KG1 (cell line): ENCODE measurements around the gene ICAM2.
"Not testable (repeated sequence)": the region's sequence is repeated elsewhere in the genome, so short reads cannot be mapped to it uniquely, and the experiment has no call there.

Source experiments
- DNase-seq: peaks from one replicate; lab custom pipeline; 2025; lab: John Stamatoyannopoulos, UW

Gene ICAM2

DNA sequence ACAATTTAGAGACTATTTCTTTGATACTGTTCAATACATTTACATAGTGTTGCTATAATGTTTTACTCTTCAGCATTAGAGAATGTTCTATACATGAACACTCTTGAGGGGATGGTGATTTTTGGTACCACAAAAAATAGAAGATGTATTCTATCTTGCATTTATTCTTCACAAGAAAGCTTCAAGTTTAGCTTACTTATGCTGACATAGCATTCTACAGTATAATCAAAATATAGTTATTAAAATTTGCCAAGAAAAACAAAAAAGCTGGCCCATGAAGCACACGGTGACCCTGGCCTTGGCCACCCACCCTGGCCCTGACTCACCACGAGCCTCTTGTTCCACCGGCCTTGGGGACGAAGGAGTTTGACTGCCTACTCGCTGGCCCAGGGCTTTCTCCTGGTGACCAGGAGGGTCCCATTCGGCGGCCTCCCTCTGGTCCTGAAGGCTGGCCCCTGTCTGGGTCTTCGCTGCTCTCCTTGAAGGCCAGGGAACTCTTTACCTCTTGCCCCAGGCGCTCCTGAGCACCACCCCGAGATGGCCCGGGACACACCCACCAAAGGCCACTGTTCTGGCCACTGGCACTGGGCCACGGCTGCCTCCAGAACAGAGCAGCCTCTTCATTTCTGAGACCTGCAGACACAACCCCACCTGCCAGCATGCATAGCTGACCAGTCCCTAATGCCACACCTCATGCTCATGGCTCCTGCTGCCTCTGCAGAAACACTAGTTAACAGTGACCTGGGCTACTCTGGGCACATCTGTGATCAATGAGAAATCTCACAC, 22.5 kb upstream of the ICAM2 start:
- no peak for DNase-seq

DNA sequence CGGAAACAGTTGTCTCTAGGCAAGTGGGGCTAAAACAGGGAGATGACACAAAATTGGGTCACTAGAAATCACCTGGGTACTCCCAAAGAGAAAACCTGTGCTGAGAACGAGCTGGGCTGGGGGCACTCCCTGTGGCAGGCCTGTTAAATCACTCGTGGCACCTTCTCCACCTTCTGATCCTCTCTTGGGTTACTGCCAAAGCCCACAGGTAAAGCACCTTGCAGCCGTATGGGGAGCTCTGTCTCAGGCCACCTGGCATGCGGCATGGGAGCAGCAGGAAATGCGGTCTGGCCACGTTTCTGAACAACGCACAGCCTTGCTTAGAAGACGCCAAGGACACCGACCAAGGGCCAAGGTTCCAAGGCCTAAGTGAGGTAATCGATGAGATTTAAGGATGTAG, 21.5 kb upstream of the ICAM2 start:
- DNase-seq, result no peak

DNA sequence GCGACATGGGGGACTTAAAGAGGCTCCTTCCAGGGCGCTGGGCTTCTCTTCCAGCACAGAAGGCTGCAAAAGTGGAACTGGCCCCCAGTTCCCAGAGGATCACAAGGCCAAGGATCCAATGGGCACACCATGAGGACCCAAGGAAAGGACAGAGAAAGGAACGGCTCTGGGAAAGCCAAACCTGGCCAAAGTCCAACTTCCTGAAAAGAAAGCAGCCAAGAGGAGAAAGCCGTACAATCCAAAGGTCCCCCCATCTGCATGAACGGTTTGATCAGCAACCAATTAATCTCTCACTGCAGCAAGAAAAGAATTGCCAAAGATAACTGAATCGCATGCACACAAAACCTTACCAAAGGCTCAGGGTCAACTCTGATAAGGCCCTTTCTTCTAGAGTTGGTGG, 19.8 kb upstream of the ICAM2 start:
- no peak for DNase-seq

DNA sequence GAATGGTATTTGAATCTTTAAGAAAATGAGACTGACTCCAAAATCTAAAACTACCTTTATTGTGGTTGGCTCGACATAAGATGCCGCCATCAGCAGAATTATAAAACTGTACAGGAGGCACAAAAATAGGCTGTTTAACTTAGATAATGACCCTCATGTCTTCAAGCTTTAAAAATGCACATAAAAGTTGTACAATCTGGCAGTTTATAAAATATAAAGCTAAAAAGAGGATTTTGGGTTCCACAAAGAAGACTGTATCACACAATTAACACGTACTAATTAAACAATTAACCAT, 18.6 kb upstream of the ICAM2 start:
- no peak for DNase-seq

DNA sequence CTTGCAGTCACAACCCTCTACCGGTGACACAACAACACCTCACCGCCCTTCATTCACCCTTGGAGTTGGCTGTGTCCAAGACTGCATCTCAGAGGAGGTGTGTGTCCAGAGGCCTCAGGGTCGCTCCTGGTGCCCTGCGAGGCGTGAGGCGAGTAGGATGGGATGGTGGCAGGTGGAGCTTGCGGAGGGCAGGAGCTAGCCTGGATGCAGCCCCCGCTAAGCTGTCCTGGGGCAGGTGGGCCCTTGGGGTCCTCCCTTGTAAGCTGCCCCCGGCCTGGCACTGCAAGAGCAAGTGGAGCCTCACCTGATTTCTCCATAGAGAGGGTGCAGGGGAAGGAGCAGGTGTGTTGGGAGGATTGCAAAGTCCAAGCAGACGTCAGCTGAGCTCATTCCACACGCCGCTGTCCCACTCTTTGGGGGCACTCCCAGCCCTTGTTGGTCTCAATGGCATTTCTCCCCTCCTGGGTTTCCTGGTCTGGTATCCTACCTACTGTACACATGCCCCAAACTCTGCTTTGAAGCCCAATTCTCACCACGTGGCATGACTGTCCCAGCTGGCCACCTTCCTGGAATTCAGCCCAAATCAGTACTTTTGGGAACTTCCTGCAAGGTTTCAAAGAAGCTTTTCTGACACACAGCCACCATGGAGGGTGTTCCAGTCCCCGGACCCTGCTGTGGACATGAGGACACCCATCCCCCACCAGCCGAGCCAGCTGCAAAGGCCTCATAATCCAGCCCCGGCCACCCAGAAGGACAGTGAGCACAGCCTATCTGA, 18.1 kb upstream of the ICAM2 start:
- DNase-seq, result no peak

DNA sequence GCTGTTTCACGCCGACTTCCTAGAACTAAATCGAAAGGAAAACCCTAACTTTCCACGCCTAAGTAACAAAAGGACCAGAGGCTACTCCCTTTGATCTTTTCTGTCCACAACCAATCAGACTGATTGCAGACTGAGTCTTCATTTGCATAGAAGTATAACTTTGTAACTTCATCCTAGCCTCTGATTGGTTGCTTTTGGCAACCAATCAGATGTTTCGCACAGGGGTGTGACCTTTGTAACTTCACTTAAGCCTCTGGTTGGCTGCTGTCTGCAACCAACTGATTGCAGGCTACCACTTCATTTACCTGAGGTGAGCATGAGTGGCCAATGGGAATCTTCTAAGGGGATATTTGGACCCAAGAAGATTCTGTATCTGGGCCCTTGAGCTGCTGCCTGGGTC, 17.4 kb upstream of the ICAM2 start:
- DNase-seq, result no peak

DNA sequence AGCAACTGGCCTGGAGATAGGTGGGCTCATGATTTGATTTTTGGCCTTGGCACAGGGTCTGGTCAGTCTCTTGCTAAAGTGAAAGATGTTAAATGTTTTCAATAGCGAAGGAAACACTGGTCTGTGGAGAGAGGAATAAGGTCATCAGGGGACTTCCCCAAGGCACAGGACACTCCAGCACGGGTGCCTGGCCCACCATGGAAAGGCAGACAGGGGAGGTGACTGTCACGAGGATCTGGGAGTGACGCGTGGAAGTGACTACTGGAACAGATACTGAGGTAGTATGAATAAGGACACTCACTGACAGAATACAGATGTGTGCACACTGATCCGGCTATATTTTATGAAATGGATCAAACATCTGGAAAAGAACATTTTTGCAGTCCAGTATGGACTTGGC, 16.7 kb upstream of the ICAM2 start:
- DNase-seq, result no peak

DNA sequence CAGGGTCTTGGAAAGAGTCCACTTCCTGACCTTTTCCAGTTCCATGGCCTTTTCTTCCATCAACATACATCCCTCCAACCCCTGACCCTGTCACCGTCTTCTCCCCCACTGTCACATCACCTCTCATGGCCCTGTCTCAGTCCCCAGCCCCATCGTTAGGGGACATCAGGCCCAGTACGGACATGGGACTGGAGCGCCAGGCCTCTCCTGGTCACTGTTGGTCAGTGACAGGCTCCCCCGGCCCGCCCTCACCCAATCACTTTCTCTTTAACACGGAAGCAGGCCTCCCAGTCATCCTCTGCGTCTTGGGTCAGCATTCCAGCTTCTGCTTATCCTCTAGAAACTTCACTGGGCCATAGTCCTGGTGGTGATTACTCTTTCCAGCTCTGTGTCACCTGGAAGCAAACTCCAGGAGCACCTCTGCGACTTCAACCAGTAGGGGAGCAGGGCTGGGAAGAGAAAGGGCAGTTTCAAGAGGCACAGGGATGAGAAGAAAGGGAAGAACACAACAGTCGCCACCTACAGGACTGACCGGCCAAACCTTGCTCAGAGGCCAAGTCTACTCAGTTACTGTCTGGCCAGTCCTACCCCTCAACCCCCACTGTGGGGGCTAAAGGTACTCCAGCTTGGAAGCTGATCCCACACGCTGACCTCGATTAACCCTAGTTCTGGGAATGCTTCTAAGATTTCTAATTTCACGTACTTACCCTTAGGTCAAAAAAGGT, 15.9 kb upstream of the ICAM2 start:
- no peak for DNase-seq

DNA sequence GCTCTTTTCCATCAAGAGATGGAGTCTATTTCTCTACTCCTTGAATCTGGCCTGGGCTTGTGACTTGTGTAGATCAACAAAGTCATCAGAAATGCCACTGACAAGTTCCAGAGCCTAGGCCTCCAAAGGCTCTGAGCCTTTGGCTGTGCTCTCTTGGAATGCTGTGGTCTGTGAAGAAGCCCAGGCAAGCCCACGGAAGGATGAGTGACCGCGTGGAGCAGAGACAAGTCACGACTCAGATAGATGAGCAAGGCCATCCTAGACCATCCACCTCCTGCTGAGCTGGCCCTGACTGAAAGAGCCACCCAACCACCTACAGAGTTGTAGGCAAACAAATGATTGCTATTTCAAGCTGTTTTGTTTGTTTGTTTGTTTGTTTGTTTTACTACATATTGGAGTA, 11.6 kb upstream of the ICAM2 start:
- DNase-seq, result no peak

DNA sequence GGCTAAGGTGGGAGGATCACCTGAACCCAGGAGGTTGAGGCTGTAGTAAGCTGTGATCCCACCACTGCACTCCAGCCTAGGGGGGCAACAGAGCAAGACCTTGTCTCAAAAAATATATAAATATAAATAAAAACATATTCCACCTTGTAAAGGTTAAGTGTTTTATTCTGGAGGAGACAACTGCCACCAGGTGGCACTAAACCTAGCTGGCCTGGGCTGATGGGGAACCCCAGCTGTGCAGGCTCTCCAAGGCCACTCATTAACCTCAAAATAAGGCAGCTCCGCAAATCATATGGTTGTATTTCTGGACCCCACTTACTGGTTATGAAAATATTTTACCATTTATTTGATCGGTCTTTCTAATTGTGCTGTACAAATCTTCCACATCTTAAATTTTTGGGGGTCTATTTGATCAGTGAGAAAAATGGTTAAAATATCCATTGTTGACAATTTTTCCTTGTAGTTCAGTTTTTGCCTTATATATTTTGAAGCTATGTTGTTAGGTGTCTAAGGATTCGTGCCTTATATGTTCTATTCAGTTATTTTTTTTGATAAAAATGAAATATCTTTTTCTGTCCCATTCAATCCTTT, 8.5 kb upstream of the ICAM2 start:
- DNase-seq, result peak; percentile 24

DNA sequence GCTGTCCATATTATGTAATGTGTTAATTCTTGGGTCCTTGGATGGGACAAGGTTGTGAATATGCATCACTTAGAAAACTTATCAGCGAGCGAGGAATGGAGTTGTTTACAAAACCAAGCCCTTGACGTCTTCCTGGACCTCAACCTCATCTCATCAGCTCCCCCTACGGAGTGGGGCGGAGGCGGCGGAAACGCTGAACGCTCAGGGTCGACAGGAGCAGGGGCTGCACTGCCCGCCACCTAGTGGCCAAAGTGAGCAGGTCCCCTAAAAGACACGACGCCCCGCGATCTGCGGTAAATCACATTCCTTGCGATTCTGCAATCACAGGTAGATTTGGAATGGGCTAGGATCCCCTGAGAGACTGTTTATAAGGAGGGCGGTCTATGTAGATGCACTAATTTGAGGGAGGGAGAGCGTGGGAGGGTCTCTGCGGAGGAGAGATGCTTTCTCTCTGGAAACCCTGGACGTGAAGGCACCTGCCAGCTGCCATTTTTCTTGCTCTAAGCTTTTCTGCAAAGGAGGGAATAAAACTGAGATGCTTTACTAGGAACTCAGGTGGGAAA, 5.4 kb upstream of the ICAM2 start:
- DNase-seq, result peak; percentile 93

DNA sequence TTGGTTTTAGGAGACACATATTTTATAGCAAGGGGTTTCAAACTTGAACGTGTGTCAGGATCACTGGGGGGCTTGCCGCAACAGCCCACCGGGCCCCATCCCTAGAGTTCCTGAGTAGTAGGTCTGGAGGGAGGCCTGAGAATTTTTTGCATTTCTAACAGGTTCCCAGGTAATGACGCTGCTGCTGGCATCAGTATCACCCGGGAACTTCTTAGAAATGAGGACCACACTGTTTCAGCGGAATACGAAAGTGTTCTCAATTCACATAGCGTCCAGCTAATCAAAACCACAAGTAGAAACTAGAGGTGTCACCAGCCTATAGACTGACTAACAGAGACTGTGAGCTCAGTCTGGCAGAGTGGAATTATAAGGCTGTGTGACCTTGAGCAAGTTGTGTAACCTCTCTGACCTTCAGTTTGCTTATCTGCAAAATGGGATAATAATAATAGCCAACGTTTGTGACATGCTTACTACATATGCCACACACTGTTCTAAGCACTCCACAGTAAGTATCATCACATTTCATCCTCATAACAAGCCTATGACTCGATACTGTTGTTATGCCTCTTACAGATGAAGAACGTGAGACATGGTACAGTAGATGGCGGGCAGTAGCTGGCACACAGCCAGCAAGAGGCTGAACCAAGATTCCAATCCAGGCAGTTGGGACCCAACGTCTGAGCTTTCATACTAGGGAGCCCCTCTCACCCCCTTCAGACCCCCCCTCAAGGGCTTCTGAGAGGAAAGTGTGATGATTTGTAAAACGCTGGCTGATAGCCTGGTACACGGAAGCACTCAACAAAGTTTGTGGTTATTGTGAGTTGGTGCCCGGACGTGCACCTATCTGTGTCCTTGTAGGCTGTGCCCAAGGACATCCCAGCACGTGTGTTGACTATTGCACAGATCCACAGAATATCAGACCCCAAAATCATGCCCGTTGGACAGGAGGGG, 4.6 kb upstream of the ICAM2 start:
- DNase-seq, result no peak

DNA sequence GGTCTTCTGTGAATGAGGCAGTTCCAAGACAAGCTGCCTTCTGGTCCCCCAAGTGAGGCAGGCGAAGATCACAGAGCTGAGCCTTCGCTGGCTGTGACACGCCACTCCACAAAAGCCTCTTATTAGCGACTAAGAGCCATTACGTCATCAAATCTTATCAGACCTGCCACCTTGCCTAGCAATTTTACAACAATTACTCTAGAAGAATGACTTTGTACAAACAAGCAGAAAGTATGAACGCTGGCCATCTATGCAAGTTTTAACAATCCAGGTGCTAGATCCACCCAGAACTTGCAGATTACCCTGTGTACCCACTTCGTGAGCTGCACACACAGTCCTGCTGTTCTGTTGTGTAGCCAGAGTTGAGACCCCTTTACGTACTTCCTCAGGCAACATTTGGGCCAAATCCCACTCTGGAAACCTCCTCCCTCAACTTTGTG, 3.8 kb upstream of the ICAM2 start:
- DNase-seq, result no peak

DNA sequence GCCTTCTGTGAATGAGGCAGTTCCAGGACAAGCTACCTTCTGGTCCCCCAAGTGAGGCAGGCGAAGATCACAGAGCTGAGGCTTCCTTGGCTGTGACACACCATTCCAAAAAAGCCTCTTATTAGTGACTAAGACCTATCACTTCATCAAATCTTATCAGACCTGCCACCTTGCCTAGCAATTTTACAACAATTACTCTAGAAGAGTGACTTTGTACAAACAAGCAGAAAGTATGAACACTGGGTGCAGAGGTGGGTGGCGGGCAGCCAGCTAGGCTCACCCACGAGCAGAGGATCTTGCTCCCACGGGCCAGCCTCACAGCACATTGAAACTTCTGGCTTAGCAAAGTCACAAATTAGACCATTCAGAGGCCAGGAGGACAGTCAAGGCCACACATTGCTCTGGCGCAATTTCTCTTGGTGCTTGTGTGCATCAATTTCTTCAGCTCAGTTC, 2.2 kb upstream of the ICAM2 start:
- DNase-seq, result no peak

DNA sequence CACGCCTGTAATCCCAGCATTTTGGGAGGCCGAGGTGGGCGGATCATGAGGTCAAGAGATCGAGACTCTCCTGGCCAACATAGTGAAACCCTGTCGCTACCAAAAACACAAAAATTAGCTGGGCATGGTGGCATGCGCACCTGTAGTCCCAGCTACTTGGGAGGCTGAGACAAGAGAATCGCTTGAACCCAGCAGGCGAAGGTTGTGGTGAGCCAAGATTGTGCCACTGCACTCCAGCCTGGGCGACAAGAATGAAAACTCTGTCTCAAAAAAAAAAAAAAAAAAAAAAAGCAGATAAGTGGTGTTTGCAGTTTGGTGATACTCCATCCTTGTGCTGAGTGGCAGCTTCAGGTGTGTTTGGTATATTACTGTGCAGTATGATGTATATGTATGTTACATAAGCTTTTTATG, 877 bp downstream of the ICAM2 start:
- DNase-seq, result not testable (repeated sequence)

DNA sequence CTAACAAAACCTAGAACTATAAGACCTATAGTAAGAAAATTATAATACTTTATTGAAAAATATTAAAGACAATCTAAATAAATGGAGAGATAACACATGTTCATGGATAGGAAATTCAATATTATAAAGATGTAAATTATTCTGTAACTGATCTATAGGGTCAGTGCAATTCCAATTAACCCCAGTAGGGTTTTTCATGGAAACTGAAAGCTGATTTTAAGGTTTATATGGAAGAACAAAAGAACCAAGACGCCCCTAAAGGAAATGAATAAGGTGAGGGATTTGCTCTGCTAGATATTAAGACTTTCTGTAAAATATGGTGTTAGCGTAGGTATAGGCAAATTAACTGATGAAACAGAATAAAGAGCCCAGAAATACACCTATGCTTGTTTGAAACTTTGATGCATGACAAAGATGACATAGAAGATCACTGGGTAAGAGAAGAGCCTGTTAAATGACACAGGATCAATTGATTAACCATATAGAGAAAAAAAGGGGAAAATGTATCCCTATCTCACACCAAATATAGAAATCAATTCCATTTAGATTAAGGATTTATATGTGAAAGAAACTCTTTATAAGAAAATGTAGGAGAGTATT, 3.0 kb downstream of the ICAM2 start:
- no peak for DNase-seq

DNA sequence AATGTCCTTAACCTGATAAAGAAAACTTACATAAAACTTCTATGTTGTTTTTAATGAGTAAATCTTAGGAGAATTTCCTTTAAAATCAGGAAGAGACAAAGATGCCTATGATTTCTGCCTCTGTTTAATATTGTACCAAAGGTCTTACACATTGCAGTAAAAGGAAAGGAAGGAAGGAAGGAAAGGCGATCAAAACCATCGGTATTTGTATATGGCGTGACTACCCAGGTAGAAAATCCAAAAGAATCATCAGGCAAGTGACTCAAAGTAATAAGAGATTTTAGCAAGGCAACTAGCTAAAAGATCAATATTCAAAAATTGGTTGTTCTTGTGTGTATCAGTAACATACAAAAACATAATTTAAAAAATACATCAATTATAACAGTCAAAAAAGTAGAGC, 3.5 kb downstream of the ICAM2 start:
- no peak for DNase-seq

DNA sequence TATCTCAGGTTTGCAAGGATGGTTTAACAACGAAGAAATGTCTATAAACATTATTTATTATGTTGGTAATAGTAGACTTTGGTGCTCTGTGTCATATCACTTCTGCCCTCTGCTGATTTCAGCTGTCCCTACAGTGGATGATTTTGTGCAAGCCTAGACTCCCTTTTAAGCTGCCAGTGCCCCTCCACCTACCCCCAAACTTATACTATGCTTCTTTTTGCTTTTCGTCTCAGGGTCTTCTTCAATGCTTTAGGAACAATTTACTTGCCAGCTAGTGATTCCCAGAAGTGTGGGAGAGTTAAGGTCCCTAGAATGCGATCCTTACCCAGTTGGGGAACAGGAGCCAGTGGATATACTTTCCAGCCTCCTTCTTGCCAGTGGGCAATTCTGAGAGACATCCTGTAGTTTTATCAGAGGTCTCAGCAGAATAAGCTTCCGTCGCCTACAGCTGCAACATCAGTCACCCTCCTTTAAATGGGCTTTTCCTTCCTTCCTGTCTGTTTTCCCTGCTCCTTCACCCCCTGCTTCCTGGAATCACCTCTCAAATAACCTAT, 4.1 kb downstream of the ICAM2 start:
- DNase-seq, result peak; percentile 75

DNA sequence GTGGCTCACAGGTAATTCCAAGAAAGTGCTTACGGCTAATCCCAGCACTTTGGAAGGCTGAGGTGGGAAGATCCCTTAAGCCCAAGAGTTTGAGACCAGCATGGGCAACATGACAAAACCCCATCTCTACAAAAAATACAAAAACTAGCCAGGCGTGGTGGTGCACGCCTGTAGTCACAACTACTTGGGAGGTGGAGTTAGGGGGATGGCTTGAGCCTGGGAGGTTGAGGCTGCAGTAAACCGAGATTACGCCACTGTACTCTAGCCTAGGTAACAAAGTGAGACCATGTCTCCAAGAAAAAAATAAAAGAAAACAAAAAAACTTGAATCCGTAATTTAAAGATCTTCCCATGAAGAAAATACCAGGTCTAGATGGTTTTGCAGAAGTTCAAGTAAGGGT, 5.0 kb downstream of the ICAM2 start:
- DNase-seq, result no peak
